Measurements from ENCODE around the gene SRRM2.
A peak's percentile ranks its signal among the peaks of the same experiment; 100 is the strongest.

DNA sequence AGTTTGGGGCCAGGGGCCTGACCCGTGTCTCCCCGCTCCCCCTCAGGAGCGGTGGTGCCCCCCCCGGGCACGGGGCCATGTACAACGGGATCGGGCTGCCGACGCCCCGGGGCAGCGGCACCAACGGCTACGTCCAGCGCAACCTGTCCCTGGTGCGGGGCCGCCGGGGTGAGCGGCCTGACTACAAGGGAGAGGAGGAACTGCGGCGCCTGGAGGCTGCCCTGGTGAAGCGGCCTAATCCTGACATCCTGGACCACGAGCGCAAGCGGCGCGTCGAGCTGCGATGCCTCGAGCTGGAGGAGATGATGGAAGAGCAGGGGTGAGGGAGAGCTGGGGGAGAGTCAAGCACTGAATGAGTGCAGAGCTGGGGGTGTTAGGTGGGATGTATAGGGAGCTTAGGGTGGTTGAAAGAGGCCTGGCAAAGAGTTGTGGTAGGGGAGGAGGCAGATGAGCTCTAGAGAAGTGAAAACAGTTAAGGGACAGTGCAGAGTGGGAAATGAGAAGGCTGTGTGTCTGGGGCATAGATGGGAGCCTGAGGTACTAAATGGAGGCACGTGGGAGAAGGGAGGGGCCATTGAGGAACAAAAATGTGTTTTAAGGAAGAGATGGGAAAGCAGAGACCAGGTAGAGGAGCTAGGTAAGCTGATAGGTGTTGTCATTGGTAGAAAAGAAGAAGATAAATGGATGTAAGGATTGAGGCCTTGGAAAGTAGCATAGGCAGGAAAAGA lies 4.0 kb downstream of the SRRM2 start:
- no peak for TF ChIP-seq ZNF77 (CRISPR knock-in tag; IDR thresholded peaks at IDR 0.05)
- no peak for TF ChIP-seq RAD21 (CRISPR knock-in tag; conservative IDR thresholded peaks at IDR 0.05 in 1 of 2, IDR thresholded peaks at IDR 0.05 in 1 of 2)
- TF ChIP-seq SMC3 (conservative IDR thresholded peaks at IDR 0.05; ENCODE audit: insufficient read depth, low read depth, low read length): no peak
- no peak for TF ChIP-seq SP1 (CRISPR knock-in tag; IDR thresholded peaks at IDR 0.05)
- TF ChIP-seq ZNF384 (IDR thresholded peaks at IDR 0.05; ENCODE audit: low read depth, low read length): no peak
- peak; percentile 62 for TF ChIP-seq PCBP1 (IDR thresholded peaks at IDR 0.05; ENCODE audit: low read depth, low read length, poor library complexity, severe bottlenecking)
- no peak for TF ChIP-seq GATA2 (CRISPR knock-in tag; IDR thresholded peaks at IDR 0.05)
- no peak for TF ChIP-seq RBM15 (IDR thresholded peaks at IDR 0.05; ENCODE audit: insufficient read depth, low read length)
- TF ChIP-seq ZNF512 (tag; IDR thresholded peaks at IDR 0.05): no peak
- TF ChIP-seq ZBED1 (IDR thresholded peaks at IDR 0.05): no peak
- no peak for TF ChIP-seq NFIC (IDR thresholded peaks at IDR 0.05)
- TF ChIP-seq HMG20A (CRISPR knock-in tag; conservative IDR thresholded peaks at IDR 0.05): no peak
- TF ChIP-seq, protein P1, sequence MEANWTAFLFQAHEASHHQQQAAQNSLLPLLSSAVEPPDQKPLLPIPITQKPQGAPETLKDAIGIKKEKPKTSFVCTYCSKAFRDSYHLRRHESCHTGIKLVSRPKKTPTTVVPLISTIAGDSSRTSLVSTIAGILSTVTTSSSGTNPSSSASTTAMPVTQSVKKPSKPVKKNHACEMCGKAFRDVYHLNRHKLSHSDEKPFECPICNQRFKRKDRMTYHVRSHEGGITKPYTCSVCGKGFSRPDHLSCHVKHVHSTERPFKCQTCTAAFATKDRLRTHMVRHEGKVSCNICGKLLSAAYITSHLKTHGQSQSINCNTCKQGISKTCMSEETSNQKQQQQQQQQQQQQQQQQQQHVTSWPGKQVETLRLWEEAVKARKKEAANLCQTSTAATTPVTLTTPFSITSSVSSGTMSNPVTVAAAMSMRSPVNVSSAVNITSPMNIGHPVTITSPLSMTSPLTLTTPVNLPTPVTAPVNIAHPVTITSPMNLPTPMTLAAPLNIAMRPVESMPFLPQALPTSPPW (CRISPR knock-in tag; IDR thresholded peaks at IDR 0.05): no peak
